K562 (cell line): ENCODE data around the gene GABBR1. TPM values are rescaled to one million over a fixed set of nuclear protein-coding genes. Genes with fewer than 3 reads are reported as not detected.
A peak's percentile ranks its signal among the peaks of the same experiment; 100 is the strongest.

Experiments
- JUND ChIP-seq, 2 experiments: IDR thresholded peaks; 2 replicates in 1 of 2; 3 replicates in 1 of 2; pipeline ENCODE4 v1.6.1; 2011; ENCODE audit warnings: borderline replicate concordance in 2 of 2, low read depth in 2 of 2, low read length in 2 of 2, improper control_type of control experiment in 1 of 2, missing biosample characterization in 1 of 2, missing genetic modification characterization in 1 of 2, missing genetic modification reagents in 1 of 2
- polyA plus RNA-seq, 8 experiments: library from polyadenylated mRNA; depleted of rRNA in 4 of 8; stranded (reverse) in 5 of 8; unstranded in 3 of 8; fragments of >200 nt; fragmentation: Nextera tagmentation in 2 of 8; fragmentation: Illumina TruSeq in 1 of 8; extraction: Ambion mirVana in 2 of 8; extraction: Trizol in 1 of 8; gene quantifications; 2 replicates each; pipeline versions ENCODE4 v1.2.1 to v1.2.3, GENCODE V29; 2011 to 2014; ENCODE audit warnings: inconsistent platforms in 1 of 8, missing spikeins in 1 of 8
- small RNA-seq: library from RNA; depleted of rRNA; stranded (forward); fragments of <200 nt; gene quantifications from one replicate; pipeline ENCODE3, GENCODE V24; 2014
- total RNA-seq, 7 experiments: library from RNA; depleted of rRNA in 6 of 7; stranded (reverse); fragments of >200 nt in 6 of 7; fragmentation: Illumina TruSeq in 2 of 7; extraction: Trizol in 2 of 7; gene quantifications; 2 replicates each; pipeline versions ENCODE4 v1.2.1 to v1.2.3, GENCODE V29; 2011 to 2021; ENCODE audit warnings: low replicate concordance in 1 of 7
- TF ChIP-seq, protein P1 (sequence below), 2 experiments: fragments of 450-650 bp; formaldehyde crosslinking in 1 of 2; IDR thresholded peaks; 2 replicates each; pipeline versions ENCODE4 v1.4.0 to v1.6.1; 2014 to 2020; ENCODE audit warnings: mild to moderate bottlenecking in 2 of 2, borderline replicate concordance in 1 of 2, low read depth in 1 of 2

GABBR1 gene
- total and polyA plus RNA-seq, 9 of the 15 experiments (the other 6 are each of a cell fraction or from before 2014, with no cell fraction given): 2.2 to 48.3 (median 20.8) TPM

GRCh38 chr6:29510202-29510601 is 122.8 kb downstream of the GABBR1 start (continued):
- TF ChIP-seq, protein P1, sequence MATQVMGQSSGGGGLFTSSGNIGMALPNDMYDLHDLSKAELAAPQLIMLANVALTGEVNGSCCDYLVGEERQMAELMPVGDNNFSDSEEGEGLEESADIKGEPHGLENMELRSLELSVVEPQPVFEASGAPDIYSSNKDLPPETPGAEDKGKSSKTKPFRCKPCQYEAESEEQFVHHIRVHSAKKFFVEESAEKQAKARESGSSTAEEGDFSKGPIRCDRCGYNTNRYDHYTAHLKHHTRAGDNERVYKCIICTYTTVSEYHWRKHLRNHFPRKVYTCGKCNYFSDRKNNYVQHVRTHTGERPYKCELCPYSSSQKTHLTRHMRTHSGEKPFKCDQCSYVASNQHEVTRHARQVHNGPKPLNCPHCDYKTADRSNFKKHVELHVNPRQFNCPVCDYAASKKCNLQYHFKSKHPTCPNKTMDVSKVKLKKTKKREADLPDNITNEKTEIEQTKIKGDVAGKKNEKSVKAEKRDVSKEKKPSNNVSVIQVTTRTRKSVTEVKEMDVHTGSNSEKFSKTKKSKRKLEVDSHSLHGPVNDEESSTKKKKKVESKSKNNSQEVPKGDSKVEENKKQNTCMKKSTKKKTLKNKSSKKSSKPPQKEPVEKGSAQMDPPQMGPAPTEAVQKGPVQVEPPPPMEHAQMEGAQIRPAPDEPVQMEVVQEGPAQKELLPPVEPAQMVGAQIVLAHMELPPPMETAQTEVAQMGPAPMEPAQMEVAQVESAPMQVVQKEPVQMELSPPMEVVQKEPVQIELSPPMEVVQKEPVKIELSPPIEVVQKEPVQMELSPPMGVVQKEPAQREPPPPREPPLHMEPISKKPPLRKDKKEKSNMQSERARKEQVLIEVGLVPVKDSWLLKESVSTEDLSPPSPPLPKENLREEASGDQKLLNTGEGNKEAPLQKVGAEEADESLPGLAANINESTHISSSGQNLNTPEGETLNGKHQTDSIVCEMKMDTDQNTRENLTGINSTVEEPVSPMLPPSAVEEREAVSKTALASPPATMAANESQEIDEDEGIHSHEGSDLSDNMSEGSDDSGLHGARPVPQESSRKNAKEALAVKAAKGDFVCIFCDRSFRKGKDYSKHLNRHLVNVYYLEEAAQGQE (IDR thresholded peaks at IDR 0.05; ENCODE audit: borderline replicate concordance): peak; percentile 18; the same call in 1 of the 2 replicates
- TF ChIP-seq, protein P1 (CRISPR knock-in tag; IDR thresholded peaks at IDR 0.05; ENCODE audit: low read depth): no peak
- TF ChIP-seq JUND (IDR thresholded peaks at IDR 0.05; ENCODE audit: borderline replicate concordance, low read depth, low read length): 0 out of 2 replicates have a peak, but pooled peaks have one; percentile 8
- no peak for TF ChIP-seq JUND (tag; IDR thresholded peaks at IDR 0.05; ENCODE audit: borderline replicate concordance, low read depth, low read length)
- TF ChIP-seq, all 486 proteins: peak for 6

Small RNA genes lying within 50 kb of the gene (small RNA-seq; reads per million reads assigned to genes)
- 0.22 reads per million for gene SNORD32B
- not detected for gene SUMO2P1
- not detected for gene TMEM183AP1

Other genes with a start within 250 kb of the GABBR1 start
Only the 7 nearest of the 12 such genes appear.
- gene OR2H1, start 176.0 kb downstream of the GABBR1 start, total RNA-seq (2014; rRNA removed): not detected in 2 replicates
- gene OR2H1, start 176.0 kb downstream of the GABBR1 start, total RNA-seq (2014; rRNA removed; fragmentation: Illumina TruSeq; extraction: Trizol): not detected in 2 replicates
- not detected in 2 replicates for gene OR2H1, start 176.0 kb downstream of the GABBR1 start, total RNA-seq (2015; rRNA removed; fragmentation: Illumina TruSeq; extraction: Trizol)
- gene OR2H1, start 176.0 kb downstream of the GABBR1 start, total RNA-seq (2021): not detected in 2 replicates
- not detected in 2 replicates for gene OR2H1, start 176.0 kb downstream of the GABBR1 start, polyA plus RNA-seq (2011; rRNA removed)
- gene OR2H1, start 176.0 kb downstream of the GABBR1 start, polyA plus RNA-seq (2014; fragmentation: Illumina TruSeq; extraction: Trizol): not detected in 2 replicates
- gene OR2H1, start 176.0 kb downstream of the GABBR1 start, polyA plus RNA-seq (2014; fragmentation: Nextera tagmentation; extraction: Ambion mirVana): not detected
- not detected in 2 replicates for gene OR2H1, start 176.0 kb downstream of the GABBR1 start, polyA plus RNA-seq (2014; rRNA removed)
- not detected in 2 replicates for gene MAS1L, start 145.2 kb downstream of the GABBR1 start, total RNA-seq (2014; rRNA removed)
- not detected in 2 replicates for gene MAS1L, start 145.2 kb downstream of the GABBR1 start, total RNA-seq (2014; rRNA removed; fragmentation: Illumina TruSeq; extraction: Trizol)
- gene MAS1L, start 145.2 kb downstream of the GABBR1 start, total RNA-seq (2015; rRNA removed; fragmentation: Illumina TruSeq; extraction: Trizol): not detected in 2 replicates
- not detected in 2 replicates for gene MAS1L, start 145.2 kb downstream of the GABBR1 start, total RNA-seq (2021)
- not detected in 2 replicates for gene MAS1L, start 145.2 kb downstream of the GABBR1 start, polyA plus RNA-seq (2011; rRNA removed)
- gene MAS1L, start 145.2 kb downstream of the GABBR1 start, polyA plus RNA-seq (2014; fragmentation: Illumina TruSeq; extraction: Trizol): not detected in 2 replicates
- gene MAS1L, start 145.2 kb downstream of the GABBR1 start, polyA plus RNA-seq (2014; fragmentation: Nextera tagmentation; extraction: Ambion mirVana): not detected
- gene MAS1L, start 145.2 kb downstream of the GABBR1 start, polyA plus RNA-seq (2014; rRNA removed): not detected in 2 replicates
- gene UBD, start 73.5 kb downstream of the GABBR1 start, total RNA-seq (2014; rRNA removed): not detected in 2 replicates
- gene UBD, start 73.5 kb downstream of the GABBR1 start, total RNA-seq (2014; rRNA removed; fragmentation: Illumina TruSeq; extraction: Trizol): not detected in 2 replicates
- gene UBD, start 73.5 kb downstream of the GABBR1 start, total RNA-seq (2015; rRNA removed; fragmentation: Illumina TruSeq; extraction: Trizol): not detected in 2 replicates
- not detected in 2 replicates for gene UBD, start 73.5 kb downstream of the GABBR1 start, total RNA-seq (2021)
- gene UBD, start 73.5 kb downstream of the GABBR1 start, polyA plus RNA-seq (2011; rRNA removed): not detected in 2 replicates
- not detected in 2 replicates for gene UBD, start 73.5 kb downstream of the GABBR1 start, polyA plus RNA-seq (2014; fragmentation: Illumina TruSeq; extraction: Trizol)
- not detected for gene UBD, start 73.5 kb downstream of the GABBR1 start, polyA plus RNA-seq (2014; fragmentation: Nextera tagmentation; extraction: Ambion mirVana)
- 0.08 TPM in 1 of 2 replicates, not detected in the other for gene UBD, start 73.5 kb downstream of the GABBR1 start, polyA plus RNA-seq (2014; rRNA removed)
- not detected in 2 replicates for gene OR2H2, start 48.1 kb downstream of the GABBR1 start, total RNA-seq (2014; rRNA removed)
- gene OR2H2, start 48.1 kb downstream of the GABBR1 start, total RNA-seq (2014; rRNA removed; fragmentation: Illumina TruSeq; extraction: Trizol): not detected in 2 replicates
- gene OR2H2, start 48.1 kb downstream of the GABBR1 start, total RNA-seq (2015; rRNA removed; fragmentation: Illumina TruSeq; extraction: Trizol): not detected in 2 replicates
- not detected in 2 replicates for gene OR2H2, start 48.1 kb downstream of the GABBR1 start, total RNA-seq (2021)
- not detected in 2 replicates for gene OR2H2, start 48.1 kb downstream of the GABBR1 start, polyA plus RNA-seq (2011; rRNA removed)
- not detected in 2 replicates for gene OR2H2, start 48.1 kb downstream of the GABBR1 start, polyA plus RNA-seq (2014; fragmentation: Illumina TruSeq; extraction: Trizol)
- not detected for gene OR2H2, start 48.1 kb downstream of the GABBR1 start, polyA plus RNA-seq (2014; fragmentation: Nextera tagmentation; extraction: Ambion mirVana)
- not detected in 2 replicates for gene OR2H2, start 48.1 kb downstream of the GABBR1 start, polyA plus RNA-seq (2014; rRNA removed)
- not detected in 2 replicates for gene MOG, start 23.9 kb upstream of the GABBR1 start, total RNA-seq (2014; rRNA removed)
- not detected in 2 replicates for gene MOG, start 23.9 kb upstream of the GABBR1 start, total RNA-seq (2014; rRNA removed; fragmentation: Illumina TruSeq; extraction: Trizol)
- gene MOG, start 23.9 kb upstream of the GABBR1 start, total RNA-seq (2015; rRNA removed; fragmentation: Illumina TruSeq; extraction: Trizol): not detected in 2 replicates
- gene MOG, start 23.9 kb upstream of the GABBR1 start, total RNA-seq (2021): not detected in 2 replicates
- gene MOG, start 23.9 kb upstream of the GABBR1 start, polyA plus RNA-seq (2011; rRNA removed): not detected in 2 replicates
- not detected in 2 replicates for gene MOG, start 23.9 kb upstream of the GABBR1 start, polyA plus RNA-seq (2014; fragmentation: Illumina TruSeq; extraction: Trizol)
- not detected for gene MOG, start 23.9 kb upstream of the GABBR1 start, polyA plus RNA-seq (2014; fragmentation: Nextera tagmentation; extraction: Ambion mirVana)
- not detected in 2 replicates for gene MOG, start 23.9 kb upstream of the GABBR1 start, polyA plus RNA-seq (2014; rRNA removed)
- gene ZFP57, start 48.0 kb upstream of the GABBR1 start, total RNA-seq (2014; rRNA removed): 0.20 and 0.23 TPM in 2 replicates
- 0.13 and 0.22 TPM in 2 replicates for gene ZFP57, start 48.0 kb upstream of the GABBR1 start, total RNA-seq (2014; rRNA removed; fragmentation: Illumina TruSeq; extraction: Trizol)
- gene ZFP57, start 48.0 kb upstream of the GABBR1 start, total RNA-seq (2015; rRNA removed; fragmentation: Illumina TruSeq; extraction: Trizol): 0.07 TPM in 1 of 2 replicates, not detected in the other
- 0.13 TPM in 2 replicates for gene ZFP57, start 48.0 kb upstream of the GABBR1 start, total RNA-seq (2021)
- gene ZFP57, start 48.0 kb upstream of the GABBR1 start, polyA plus RNA-seq (2011; rRNA removed): 0.04 TPM in 1 of 2 replicates, not detected in the other
- 0.10 and 0.28 TPM in 2 replicates for gene ZFP57, start 48.0 kb upstream of the GABBR1 start, polyA plus RNA-seq (2014; fragmentation: Illumina TruSeq; extraction: Trizol)
- gene ZFP57, start 48.0 kb upstream of the GABBR1 start, polyA plus RNA-seq (2014; fragmentation: Nextera tagmentation; extraction: Ambion mirVana): under 1 TPM; 0.07 to 0.11 TPM
- gene ZFP57, start 48.0 kb upstream of the GABBR1 start, polyA plus RNA-seq (2014; rRNA removed): 0.09 and 0.28 TPM in 2 replicates
- gene HLA-F, start 90.3 kb upstream of the GABBR1 start, total RNA-seq (2014; rRNA removed): not detected in 2 replicates
- not detected in 2 replicates for gene HLA-F, start 90.3 kb upstream of the GABBR1 start, total RNA-seq (2014; rRNA removed; fragmentation: Illumina TruSeq; extraction: Trizol)
- gene HLA-F, start 90.3 kb upstream of the GABBR1 start, total RNA-seq (2015; rRNA removed; fragmentation: Illumina TruSeq; extraction: Trizol): not detected in 2 replicates
- gene HLA-F, start 90.3 kb upstream of the GABBR1 start, total RNA-seq (2021): 0.40 and 0.89 TPM in 2 replicates
- gene HLA-F, start 90.3 kb upstream of the GABBR1 start, polyA plus RNA-seq (2011; rRNA removed): not detected in 2 replicates
- gene HLA-F, start 90.3 kb upstream of the GABBR1 start, polyA plus RNA-seq (2014; fragmentation: Illumina TruSeq; extraction: Trizol): not detected in 2 replicates
- under 1 TPM; 0.46 to 0.76 TPM for gene HLA-F, start 90.3 kb upstream of the GABBR1 start, polyA plus RNA-seq (2014; fragmentation: Nextera tagmentation; extraction: Ambion mirVana)
- 0.15 TPM in 1 of 2 replicates, not detected in the other for gene HLA-F, start 90.3 kb upstream of the GABBR1 start, polyA plus RNA-seq (2014; rRNA removed)